Fibroblast of skin of back (primary cell): Measurements from ENCODE around the gene PTGDS.

Experiments used
- DNase-seq: peaks from one replicate; pipeline ENCODE4 v3.0.0-alpha.2; 2013

The PTGDS gene

DNA sequence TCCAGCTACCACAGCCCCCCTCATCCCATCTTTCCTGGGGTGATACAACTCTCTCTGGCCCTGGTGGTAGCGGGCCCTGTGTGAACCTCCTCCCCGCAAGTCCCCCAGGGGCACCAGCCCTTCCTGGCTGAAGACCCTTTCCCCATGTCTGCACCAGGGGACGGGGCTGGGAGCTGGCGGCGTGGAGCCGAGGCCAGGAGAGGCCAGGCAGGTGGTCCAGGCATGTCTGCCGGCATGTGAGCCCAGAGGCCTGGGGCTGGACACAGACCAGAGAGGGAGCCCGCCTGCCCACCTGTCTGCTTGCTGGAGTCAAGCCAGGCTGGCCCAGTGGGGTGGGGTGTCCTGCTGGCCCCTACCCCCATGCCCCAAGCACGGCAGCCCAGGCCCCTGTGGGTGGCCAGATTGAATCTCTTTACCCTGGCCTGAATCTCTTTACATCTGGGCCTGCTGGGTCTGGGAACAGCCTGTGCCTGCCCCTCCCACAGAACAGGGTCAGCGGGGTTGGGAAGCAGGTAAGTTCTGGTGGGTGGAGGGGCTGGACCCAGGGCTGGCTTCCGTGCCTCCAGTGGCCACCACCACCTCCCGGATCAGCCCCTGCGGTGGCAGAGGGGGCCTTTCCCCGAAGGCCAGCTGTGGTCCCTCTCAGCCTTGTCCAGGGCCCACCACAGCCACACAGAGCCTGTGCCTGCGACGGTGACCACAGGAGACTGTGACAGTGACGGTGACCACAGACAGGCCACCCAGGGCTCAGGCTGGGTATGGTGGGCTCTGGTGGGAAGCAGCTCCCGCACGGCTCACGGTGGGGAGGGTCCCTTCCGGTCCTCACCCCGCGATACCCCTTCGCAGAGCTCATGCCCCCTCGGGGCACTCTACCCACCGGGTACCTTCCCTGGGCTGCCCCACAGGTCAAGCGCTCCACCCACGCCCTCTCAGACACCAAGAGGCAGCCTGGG, 18.1 kb upstream of the PTGDS start:
- no peak for DNase-seq

- DNase-seq = no peak
Measured at GRCh38 chr9:136960212-136960937, 16.9 kb upstream of the PTGDS start.

DNA sequence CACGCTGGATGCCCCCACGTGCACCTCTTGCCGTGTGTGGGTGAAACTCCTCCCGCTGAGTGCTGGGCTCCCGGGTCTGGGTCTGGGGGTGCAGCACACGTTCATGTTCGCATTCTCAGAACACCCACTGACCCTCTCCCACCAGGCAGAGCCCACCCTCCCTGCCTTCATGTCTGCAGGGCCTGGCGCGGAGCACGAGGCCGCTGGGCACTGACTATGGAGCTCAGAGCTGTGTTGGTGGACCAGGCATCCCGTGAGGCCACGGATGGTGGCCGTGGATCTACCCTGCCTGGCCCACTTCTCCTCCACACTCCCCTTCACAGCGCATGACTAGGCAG, 16.4 kb upstream of the PTGDS start:
- DNase-seq = no peak

- DNase-seq = no peak
Measured at GRCh38 chr9:136961279-136962065, 15.8 kb upstream of the PTGDS start.

- no peak for DNase-seq
Measured at GRCh38 chr9:136962163-136962562, 15.1 kb upstream of the PTGDS start.

DNA sequence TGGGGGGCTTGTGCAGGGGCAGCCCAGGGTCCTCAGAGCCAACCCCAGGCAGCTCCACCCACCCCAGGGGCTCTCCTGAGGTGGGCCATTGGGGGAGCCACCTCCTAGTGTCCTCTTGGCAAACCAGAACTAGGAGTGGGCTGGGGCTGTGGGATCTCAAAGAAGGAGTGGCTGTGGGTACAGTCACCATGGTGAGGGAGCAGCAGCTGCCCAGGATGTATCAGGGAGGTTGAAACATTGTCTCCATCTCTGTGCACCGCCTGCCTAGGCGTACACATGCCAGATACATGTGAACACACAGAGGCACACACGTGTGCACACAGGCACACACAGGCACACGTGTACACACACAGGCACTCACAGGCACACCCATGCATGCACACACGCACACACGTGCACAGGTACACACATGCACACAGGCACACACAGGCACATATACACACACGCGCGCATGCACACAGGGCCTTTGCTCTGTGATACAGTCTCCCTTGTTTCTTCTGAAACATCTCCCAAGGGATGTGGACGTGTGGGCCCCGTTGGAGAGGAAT, 14.5 kb upstream of the PTGDS start:
- no peak for DNase-seq

- DNase-seq = no peak
Measured at GRCh38 chr9:136963341-136963740, 14.0 kb upstream of the PTGDS start.

DNA sequence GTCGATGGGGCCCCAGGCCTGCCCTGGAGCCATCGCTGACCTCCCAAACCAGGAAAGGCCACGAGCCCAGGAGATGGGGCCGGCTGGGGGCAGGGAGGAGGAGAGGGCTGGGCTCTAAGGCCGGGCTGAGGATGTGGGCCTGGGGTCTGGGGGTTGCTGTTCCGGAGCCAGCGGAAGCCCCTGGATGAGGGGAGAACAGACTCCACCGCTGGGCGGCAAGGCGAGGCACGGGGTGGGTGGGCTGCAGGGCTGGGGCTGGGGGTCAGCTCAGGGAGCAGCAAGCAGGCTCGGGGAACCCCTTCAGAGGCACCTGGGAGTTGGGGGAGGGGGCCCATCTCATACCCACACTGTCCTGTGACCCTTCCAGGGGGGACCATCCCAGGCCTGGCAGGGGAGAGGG, 13.6 kb upstream of the PTGDS start:
- no peak for DNase-seq

DNA sequence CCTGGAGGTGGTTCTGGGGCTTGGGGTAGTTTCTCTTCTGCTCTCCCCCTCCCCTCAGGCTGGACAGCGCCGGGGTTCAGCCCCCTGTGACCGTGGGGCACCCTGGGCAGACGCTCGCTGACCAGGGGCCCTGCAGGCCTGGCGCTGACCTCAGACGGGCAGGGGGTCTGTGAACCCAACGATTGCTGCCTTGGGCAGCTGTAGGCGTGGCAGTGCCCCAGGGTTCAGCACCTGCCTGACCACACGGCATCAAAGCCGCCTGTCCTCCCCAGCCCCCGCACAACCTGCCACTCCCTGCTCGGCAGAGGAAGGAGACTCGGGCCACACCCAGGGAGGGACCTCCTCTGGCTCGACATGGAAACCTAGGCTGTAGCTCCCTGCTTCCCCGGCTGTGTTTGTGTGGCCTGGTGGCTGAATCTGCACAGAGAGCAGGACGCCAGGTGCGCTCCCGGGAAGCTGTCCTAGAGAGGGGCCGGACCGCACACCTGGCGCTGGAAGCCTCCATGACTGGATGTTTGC, 13.1 kb upstream of the PTGDS start:
- DNase-seq = no peak

DNA sequence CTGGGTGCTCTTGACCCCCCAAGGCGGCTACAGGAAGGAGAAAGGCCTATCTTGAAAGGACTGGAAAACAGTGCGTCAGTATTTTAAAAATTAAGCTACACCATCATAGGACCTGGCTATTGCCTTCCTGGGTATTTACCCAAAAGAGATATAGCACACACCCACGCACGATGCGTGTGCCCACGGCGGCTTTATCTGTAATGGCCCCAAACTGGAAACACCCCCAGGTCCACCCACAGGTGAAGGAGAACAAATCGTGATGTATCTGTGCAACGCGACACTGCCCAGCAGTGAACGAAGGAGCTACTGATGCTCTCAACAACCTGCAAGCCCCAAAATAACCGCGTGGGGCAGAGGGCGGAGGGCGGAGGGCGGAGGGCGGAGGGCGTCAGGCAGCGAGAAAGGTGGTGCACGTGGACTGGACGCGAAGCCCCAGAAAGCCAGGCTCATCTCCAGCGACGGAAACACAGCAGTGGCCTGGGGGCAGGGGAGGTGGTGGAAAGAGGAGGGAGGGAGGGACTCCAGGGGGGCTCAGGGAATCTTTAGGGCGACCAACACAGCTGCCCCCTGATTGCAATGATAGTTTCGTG, 12.4 kb upstream of the PTGDS start:
- DNase-seq = no peak

DNA sequence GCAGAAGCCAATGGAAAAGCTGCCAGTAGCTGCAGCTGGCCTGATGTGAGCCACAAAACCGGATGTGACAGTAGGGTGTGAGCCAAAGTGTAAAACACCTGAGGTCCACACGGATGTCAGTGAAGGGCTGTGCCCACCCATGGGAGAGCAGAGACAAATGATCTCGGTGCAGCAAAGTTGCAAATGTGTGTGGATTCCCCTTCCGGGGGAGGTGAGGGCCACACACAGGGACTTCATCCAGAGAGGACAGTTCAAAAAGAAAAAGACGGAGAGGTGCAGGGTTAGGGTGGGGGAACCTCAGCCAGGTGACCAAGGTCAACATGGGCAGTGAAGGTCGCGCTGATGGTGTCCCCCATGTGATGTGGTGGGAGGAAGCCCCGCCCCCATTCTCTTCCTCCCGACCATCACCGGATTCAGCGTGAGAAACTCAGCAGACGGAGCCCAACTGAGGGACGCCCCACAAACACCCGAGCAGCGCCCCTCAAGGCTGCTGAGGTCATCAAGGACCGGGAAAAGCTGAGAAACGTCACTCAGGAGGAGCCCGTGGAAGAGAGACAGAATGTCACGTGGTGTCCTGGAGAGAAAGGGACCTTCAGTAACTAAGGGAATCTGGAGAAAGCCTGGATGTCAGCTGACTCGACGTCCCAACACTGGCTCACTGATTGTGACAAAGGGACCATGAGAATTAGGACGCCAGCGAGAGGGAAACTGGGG, 11.4 kb upstream of the PTGDS start:
- DNase-seq = no peak

DNA sequence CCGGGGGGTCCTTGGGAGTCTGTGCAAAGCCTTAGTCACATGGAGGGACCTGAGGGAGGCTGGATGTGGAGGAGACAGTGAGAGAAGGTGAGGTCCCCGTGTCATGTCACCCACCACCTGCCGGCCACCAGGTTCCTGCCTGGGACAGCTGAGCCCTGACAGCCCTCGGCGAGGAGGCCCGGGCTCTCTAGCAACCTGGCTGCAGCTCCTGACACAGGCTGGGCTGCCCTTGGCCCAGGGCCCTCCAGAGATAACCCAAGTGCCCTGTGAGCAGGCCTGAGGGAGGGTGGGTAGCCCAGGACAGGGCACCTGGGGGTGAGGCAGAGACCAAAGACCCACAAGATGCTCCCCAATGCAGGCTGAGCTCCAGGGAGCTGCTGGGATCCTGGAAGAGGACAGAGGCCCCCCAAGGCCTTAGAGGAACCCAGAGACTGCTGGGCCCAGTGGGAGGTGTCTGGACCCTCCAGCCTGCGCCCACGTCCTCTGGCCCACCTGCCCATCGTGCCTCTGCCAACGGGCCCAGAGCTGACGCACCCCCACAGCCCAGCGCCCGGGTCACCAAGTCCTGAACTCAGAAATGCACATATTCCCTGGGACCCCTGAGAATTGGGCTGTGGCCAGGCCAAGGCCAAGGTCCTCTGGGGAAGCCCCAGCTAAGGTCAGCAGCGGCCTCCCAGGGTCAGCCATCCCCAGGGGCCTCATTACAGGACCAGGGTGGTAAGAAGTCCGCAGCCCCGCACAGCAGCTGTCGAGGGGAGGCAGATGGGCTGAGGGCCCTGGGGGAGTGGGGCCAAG, 8.8 kb upstream of the PTGDS start:
- no peak for DNase-seq

DNA sequence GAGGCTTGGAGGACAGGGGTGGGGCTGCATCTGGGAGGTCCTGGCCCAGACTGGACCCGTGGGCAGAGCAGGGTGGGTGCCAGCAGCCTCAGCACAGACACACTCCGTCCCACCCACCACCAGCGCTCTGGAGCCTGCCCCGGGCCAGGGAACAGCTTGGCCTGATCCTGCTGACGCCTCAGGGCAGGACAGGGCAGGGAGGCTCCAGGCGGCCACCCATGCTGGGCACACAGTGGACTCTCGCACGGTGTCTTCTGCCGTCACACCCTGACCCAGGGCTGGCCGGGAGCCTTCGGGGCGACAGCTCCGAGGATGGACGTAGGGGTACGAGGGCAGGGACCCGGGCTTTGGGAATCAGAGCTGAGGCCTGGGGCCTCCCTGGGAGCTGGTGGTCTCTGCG, 8.2 kb upstream of the PTGDS start:
- DNase-seq = no peak

DNA sequence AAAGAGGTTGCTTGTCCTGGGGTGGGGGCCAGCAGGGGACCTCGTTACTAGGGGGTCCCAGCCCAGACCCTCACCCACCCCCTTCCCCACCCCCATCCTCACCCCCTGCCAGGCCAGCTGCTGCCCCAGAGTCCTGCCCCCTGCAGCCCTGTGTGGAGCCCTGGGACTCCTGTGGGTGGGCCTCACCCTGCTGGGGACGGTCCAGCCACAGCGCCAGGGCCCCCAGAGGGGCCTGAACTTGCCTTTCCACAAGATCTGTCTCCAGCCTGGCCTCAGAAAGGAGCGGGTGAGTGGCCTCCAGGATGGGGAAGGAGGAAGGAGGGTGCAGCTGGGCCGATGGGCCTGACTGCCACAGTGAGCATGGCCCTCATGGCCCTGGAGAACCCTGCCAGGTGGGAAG, 7.5 kb upstream of the PTGDS start:
- no peak for DNase-seq

- no peak for DNase-seq
Measured at GRCh38 chr9:136970361-136970760, 6.9 kb upstream of the PTGDS start.

GRCh38 chr9:136971746-136972145, 5.6 kb upstream of the PTGDS start:
- DNase-seq = no peak

GRCh38 chr9:136972335-136972734, 5.0 kb upstream of the PTGDS start:
- no peak for DNase-seq

DNA sequence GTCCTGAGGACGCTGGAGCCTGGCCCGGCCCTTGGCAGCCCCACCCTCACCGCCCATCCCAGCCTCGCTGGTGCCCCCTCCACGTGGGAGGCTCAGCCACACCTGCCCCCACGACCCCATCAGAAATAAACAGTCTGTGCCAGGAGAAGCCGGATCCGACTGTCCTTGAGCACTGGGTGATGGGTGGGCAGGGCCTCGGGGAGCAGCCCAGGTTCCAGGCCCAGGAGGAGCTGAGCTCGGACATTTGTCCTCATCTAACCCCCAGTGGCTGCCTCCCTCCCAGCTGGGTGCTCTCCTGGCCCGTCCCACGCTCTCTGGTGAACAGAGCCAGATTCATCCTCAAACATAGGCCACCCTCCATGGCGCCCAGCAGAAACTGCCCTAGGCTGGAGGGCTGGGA, 4.6 kb upstream of the PTGDS start:
- DNase-seq = no peak

GRCh38 chr9:136973618-136974617, 3.4 kb upstream of the PTGDS start:
- DNase-seq = no peak
